ENCODE measurements around the gene RABGAP1L.
"Not testable (repeated sequence)": the region's sequence is repeated elsewhere in the genome, so short reads cannot be mapped to it uniquely, and the experiment has no call there.

Gene RABGAP1L

GRCh38 chr1:174398246-174398645, 238.9 kb downstream of the RABGAP1L start:
- H3K4me3 ChIP-seq (ENCODE audit: low read length) = no peak overlapping the region
- no peak for TF ChIP-seq CTCF (IDR thresholded peaks at IDR 0.05; ENCODE audit: insufficient read depth, low read depth, low read length, missing control alignments)
- DNase-seq (ENCODE audit: low read depth) = no peak

GRCh38 chr1:174399211-174399610, 239.9 kb downstream of the RABGAP1L start:
- no peak for DNase-seq (ENCODE audit: low read depth)
- no peak overlapping the region for H3K4me3 ChIP-seq (ENCODE audit: low read length)
- no peak for TF ChIP-seq CTCF (IDR thresholded peaks at IDR 0.05; ENCODE audit: insufficient read depth, low read depth, low read length, missing control alignments)

- no peak for TF ChIP-seq CTCF (IDR thresholded peaks at IDR 0.05; ENCODE audit: insufficient read depth, low read depth, low read length, missing control alignments)
- no peak overlapping the region for H3K4me3 ChIP-seq (ENCODE audit: low read length)
- DNase-seq (ENCODE audit: low read depth) = no peak
Measured at GRCh38 chr1:174401075-174401474, 241.8 kb downstream of the RABGAP1L start.

- TF ChIP-seq CTCF (IDR thresholded peaks at IDR 0.05; ENCODE audit: insufficient read depth, low read depth, low read length, missing control alignments) = no peak
- no peak overlapping the region for H3K4me3 ChIP-seq (ENCODE audit: low read length)
- DNase-seq (ENCODE audit: low read depth) = peak; percentile 8
Measured at GRCh38 chr1:174405219-174405618, 245.9 kb downstream of the RABGAP1L start.

GRCh38 chr1:174406421-174406820, 247.1 kb downstream of the RABGAP1L start:
- H3K4me3 ChIP-seq (ENCODE audit: low read length) = no peak overlapping the region
- peak; percentile 74 for DNase-seq (ENCODE audit: low read depth)
- no peak for TF ChIP-seq CTCF (IDR thresholded peaks at IDR 0.05; ENCODE audit: insufficient read depth, low read depth, low read length, missing control alignments)

GRCh38 chr1:174407665-174408064, 248.3 kb downstream of the RABGAP1L start:
- no peak for DNase-seq (ENCODE audit: low read depth)
- no peak overlapping the region for H3K4me3 ChIP-seq (ENCODE audit: low read length)
- TF ChIP-seq CTCF (IDR thresholded peaks at IDR 0.05; ENCODE audit: insufficient read depth, low read depth, low read length, missing control alignments) = no peak

GRCh38 chr1:174408146-174408545, 248.8 kb downstream of the RABGAP1L start:
- no peak overlapping the region for H3K4me3 ChIP-seq (ENCODE audit: low read length)
- DNase-seq (ENCODE audit: low read depth) = no peak
- TF ChIP-seq CTCF (IDR thresholded peaks at IDR 0.05; ENCODE audit: insufficient read depth, low read depth, low read length, missing control alignments) = no peak

GRCh38 chr1:174409801-174410200, 250.5 kb downstream of the RABGAP1L start:
- not testable (repeated sequence) for H3K4me3 ChIP-seq (ENCODE audit: low read length); DNase-seq (ENCODE audit: low read depth)
